GM10847 (cell line): ENCODE data around the gene ATP7B.

Source experiments
- POLR2A ChIP-seq: IDR thresholded peaks from 2 replicates; pipeline ENCODE4 v1.6.1; 2011; ENCODE audit not compliant: insufficient read length; ENCODE audit errors: extremely low read depth

The ATP7B gene

GRCh38 chr13:51970349-51970748, 40.9 kb downstream of the ATP7B start:
- TF ChIP-seq POLR2A: no peak

DNA sequence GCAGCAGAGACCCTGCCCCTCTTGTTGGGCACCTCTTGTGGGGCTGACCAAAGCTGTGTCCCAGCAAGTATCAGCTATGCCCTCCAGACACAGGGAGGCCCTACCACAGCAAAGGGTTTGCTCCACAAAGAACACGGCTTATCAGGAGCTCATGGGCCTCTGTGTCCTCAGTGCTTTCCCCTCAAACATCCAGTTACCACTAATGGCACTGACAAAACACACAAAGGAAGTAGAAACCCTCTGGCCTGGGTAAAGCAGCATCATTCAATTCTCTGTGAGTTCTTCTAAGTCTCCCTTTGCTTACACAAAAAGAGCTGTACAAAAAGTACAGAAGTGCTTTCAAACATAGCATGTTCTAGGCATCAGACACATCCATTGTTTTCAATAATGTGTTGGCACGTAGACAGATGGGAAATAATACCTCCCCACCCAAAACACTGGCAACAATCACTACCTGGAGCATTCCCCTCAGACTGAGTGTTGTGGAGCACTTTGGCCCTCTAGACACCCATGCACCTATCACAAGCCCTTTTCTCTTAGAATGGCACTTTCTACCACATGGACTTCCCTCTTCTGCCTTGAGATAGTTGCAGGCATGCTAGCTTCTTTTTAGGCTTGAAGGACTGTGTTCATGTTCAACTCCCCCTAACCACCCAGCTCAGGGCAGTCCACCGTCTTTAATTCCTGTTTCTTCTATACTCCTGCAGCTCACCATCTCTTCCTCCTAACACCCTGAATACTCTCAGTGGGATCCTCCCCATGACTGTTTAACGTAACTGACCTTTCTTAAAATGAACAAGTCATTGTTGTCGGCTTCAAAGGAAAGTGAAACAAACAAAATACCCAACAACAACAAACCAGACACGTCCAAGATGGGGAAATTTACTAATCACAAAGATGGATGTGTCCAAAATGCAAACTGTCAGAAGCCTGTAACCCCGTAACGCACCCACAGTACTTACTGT, 43.5 kb downstream of the ATP7B start:
- no peak for TF ChIP-seq POLR2A

- TF ChIP-seq POLR2A: no peak
These were observed 45.1 kb downstream of the ATP7B start for GRCh38 chr13:51966186-51966585.

GRCh38 chr13:51961493-51962403, 49.5 kb downstream of the ATP7B start:
- no peak for TF ChIP-seq POLR2A

DNA sequence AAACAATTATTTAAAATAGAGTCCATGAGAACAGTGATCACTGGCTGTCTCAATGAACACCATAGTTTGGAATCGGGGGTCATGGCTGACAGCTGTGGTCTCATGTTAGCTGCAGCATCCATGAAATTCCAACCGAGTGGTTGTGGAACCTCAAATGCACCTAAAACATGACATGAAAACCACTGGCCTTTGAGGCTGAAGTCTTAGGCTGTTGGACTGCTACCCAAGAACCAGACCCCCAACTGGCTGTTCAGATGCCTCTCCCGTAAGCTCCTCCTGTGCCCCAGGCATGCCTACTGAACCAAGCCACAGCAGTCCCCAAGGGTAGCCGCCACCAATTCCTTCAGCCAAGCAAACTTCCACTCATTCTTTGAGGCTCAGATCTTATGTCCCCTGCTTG, 50.5 kb downstream of the ATP7B start:
- no peak for TF ChIP-seq POLR2A

DNA sequence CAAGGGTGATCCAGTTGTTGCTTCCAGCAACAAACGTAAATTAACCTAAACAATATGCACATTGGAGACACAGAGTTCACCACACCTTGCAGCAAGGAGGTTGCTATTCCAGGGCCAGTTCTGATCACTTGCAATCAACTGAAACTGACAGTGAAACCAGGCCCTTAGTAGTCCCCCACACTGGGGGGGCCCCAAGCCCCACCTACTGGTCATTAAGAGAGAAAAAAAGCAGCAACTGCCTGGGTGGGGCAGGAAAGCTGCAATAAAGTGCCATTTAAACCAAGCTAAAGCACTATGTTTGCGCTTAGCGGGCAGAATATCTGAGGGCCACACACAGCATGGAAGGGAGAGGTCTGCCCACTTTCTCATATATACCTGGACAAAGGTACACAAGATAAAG, 51.5 kb downstream of the ATP7B start:
- TF ChIP-seq POLR2A: no peak

DNA sequence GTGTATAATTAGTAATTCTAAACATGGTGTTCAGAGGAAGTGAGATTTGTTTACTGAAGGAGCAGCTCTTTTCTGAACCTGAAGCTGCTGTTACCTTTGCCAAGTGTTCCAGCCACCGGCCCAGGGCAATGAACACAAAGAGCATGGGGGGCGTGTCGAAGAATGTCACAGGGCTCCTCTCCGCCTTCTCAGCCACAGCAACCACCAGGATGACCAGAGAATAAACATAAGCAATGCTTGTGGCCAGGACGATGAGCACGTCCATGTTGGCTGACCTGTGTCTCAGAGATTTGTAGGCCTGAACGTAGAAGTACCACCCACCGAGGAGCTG, 53.1 kb downstream of the ATP7B start:
- no peak for TF ChIP-seq POLR2A

DNA sequence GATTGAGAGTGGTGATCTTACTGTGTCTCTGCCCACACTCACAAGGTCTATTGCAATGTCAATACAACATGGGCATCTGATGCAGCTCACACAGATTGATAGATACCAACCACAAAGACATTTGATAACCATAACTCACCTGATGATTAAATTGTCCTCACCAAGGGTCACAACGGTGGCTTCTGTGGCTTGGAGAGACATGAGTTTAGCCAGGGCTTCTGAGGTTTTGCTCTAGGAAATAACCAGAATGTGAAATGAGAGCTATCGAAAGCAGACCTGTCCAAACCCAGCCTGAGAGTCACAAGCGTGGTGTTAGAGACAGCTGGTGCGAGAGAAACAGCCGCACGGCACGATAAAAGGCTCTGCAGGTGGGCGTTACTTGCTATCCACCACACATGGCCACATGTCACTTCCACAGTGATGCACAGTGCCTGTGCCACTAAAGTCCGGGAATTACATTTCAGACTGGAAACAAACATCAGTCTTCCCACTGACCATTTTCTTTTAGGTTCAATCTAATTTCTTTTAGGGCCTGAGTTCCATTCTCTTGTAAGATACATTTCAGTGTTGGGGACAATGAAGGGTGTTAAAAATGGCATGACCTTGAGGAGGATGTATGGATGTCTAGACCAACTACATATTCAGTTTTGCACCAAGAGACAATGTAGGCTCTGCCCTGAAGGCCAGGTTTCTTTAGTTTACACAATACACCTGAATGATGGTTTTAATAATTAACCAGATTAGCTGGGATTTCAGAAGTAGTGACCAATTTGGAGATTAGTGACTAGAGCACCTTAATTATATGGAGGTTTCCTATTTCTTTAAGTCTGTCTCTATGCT, 53.7 kb downstream of the ATP7B start:
- TF ChIP-seq POLR2A: no peak

GRCh38 chr13:51956717-51957116, 54.5 kb downstream of the ATP7B start:
- no peak for TF ChIP-seq POLR2A

GRCh38 chr13:51955816-51956603, 55.2 kb downstream of the ATP7B start:
- TF ChIP-seq POLR2A: no peak

GRCh38 chr13:51955281-51955771, 55.9 kb downstream of the ATP7B start:
- TF ChIP-seq POLR2A: no peak

DNA sequence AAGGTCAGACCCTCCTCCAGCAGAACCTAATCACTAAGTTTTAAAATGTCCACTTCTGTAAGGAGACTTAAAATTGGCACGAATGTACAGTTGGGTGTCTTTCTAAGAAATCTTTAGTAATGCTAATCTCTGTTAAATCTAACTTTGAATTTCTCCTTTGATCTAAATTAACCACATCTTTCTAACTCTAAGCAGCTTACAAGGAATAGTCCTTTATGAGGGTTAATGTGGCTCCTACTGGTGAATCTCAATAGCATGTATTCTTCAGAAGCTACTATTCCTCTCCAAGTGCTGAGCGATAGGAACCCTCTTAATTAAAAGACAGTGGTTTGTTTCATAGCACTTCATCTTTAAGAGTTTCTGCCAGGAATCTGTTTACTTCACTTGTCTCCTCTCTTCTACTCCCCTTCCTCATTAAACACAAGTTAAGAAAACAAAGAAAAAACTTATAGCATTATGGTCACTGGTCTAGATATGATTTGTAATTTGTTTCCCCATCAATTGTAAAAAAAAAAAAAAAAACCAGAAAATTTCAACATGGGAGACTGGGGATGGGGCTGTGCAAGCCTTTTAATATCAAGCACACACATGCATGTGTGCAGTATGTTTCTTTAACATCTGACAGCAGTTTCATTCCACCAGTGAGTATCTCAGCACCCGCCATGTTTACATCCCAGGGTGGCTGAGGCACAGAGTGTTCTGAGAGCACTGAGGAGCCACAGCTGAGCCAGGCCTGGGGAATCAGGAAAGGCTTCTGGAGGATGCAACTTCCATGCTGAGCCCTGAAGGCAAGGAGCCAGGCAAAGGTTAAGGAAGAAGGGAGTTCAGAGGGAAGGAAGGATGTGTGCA, 57.7 kb downstream of the ATP7B start:
- TF ChIP-seq POLR2A: no peak

DNA sequence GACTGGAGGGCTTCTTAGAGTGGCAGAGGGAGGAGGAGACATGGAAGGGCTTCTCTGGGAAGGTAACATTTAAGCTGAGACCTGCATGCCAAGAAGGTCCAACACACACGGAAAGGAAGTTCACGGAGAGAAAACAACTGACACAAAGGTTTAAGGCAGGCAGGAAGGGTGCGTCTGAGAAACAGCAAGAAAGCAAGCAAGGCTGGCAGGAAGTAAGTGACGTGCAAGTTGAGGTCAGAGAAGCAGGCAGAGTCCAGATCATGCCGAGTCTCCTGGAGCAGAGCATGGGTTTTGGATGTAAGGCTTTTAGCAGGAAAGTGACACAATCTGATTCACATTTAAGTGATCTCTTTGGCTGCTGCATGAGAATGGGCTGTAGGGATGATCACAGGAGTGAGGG, 60.5 kb downstream of the ATP7B start:
- no peak for TF ChIP-seq POLR2A
